ENCODE results near the gene KRTAP10-3.

DNA sequence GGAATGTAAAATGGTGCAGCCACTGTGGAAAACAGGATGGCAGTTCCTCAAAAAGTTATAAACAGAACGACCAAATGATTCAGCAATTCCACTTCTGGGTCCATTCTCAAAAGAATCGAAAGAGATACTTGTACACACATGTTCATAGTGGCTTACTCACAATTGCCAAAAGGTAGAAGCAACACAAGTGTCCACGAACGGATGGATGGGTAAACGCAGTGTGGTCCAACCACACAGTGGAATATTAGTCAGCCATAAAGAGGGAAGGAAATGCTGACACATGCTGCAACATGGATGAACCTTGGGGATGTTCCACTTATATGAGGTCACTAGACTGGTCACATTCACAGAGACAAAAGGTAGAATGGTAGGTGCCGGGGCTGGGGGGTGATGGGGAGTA is 23.9 kb downstream of the KRTAP10-3 start:
- TF ChIP-seq POLR2A (IDR thresholded peaks at IDR 0.05), result no peak
- TF ChIP-seq, protein P1, sequence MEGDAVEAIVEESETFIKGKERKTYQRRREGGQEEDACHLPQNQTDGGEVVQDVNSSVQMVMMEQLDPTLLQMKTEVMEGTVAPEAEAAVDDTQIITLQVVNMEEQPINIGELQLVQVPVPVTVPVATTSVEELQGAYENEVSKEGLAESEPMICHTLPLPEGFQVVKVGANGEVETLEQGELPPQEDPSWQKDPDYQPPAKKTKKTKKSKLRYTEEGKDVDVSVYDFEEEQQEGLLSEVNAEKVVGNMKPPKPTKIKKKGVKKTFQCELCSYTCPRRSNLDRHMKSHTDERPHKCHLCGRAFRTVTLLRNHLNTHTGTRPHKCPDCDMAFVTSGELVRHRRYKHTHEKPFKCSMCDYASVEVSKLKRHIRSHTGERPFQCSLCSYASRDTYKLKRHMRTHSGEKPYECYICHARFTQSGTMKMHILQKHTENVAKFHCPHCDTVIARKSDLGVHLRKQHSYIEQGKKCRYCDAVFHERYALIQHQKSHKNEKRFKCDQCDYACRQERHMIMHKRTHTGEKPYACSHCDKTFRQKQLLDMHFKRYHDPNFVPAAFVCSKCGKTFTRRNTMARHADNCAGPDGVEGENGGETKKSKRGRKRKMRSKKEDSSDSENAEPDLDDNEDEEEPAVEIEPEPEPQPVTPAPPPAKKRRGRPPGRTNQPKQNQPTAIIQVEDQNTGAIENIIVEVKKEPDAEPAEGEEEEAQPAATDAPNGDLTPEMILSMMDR (IDR thresholded peaks at IDR 0.05), result no peak

All from right lobe of liver (tissue), 4 donors.